RWPE2 (cell line): ENCODE measurements around the gene CEP55.
A peak's percentile ranks its signal among the peaks of the same experiment; 100 is the strongest.

Source experiments
- ATAC-seq: fragments of 200-7000 bp; cut with Tn5 transposase; 3 replicates; pipeline ENCODE4 v1.9.1; 2021; ENCODE audit warnings: low read depth
- DNase-seq: peaks from one replicate; pipeline ENCODE4 v3.0.0-alpha.2; 2020; ENCODE audit warnings: low spot score
- H3K27ac ChIP-seq: fragments of 450-650 bp; 2 replicates; pipeline ENCODE4 v1.5.1; 2017; ENCODE audit warnings: mild to moderate bottlenecking; ENCODE audit not compliant: poor library complexity, severe bottlenecking
- H3K27me3 ChIP-seq: fragments of 250-450 bp; sonication (Bioruptor Pico); 2 replicates; pipeline ENCODE4 v1.5.1; 2021; ENCODE audit warnings: mild to moderate bottlenecking, moderate library complexity; ENCODE audit not compliant: insufficient read depth, poor library complexity, severe bottlenecking
- H3K36me3 ChIP-seq: fragments of 250-450 bp; sonication (Bioruptor Pico); 2 replicates; pipeline ENCODE4 v1.5.1; 2020; ENCODE audit warnings: low read depth, mild to moderate bottlenecking, moderate library complexity
- H3K4me1 ChIP-seq: fragments of 250-450 bp; sonication (Bioruptor Pico); 2 replicates; pipeline ENCODE4 v1.5.1; 2021; ENCODE audit warnings: mild to moderate bottlenecking, moderate library complexity; ENCODE audit not compliant: insufficient read depth, poor library complexity, severe bottlenecking
- H3K4me3 ChIP-seq: fragments of 250-450 bp; sonication (Bioruptor Pico); 2 replicates; pipeline ENCODE4 v1.5.1; 2021; ENCODE audit warnings: mild to moderate bottlenecking, moderate library complexity; ENCODE audit not compliant: severe bottlenecking
- H3K9me3 ChIP-seq: fragments of 250-450 bp; sonication (Bioruptor Pico); 2 replicates; pipeline ENCODE4 v1.5.1; 2021; ENCODE audit warnings: mild to moderate bottlenecking, moderate library complexity; ENCODE audit not compliant: severe bottlenecking
- CTCF ChIP-seq: fragments of 450-650 bp; IDR thresholded peaks from one replicate; pipeline ENCODE4 v1.5.1; 2017; ENCODE audit warnings: mild to moderate bottlenecking, moderate library complexity; ENCODE audit not compliant: poor library complexity, severe bottlenecking

Gene CEP55

GRCh38 chr10:93478873-93479272 lies 17.5 kb upstream of the CEP55 start:
- Histone ChIP-seq H3K4me1 (peaks cover 38% of the 10 kb centered on the region), H3K4me3 (no peak overlapping the region), H3K9me3 (no peaks in the 10 kb centered on the region), H3K27ac (peak overlapping the region; percentile 98), H3K27me3 (no peaks in the 10 kb centered on the region), H3K36me3 (peaks cover 55% of the 10 kb centered on the region)
- DNase-seq (no peak), ATAC-seq (no peak)
- no peak for TF ChIP-seq CTCF

GRCh38 chr10:93481637-93482144 lies 14.7 kb upstream of the CEP55 start:
- TF ChIP-seq CTCF, result no peak
- no peaks in the 10 kb centered on the region for H3K9me3 ChIP-seq
- peaks cover 13% of the 10 kb centered on the region for H3K4me1 ChIP-seq
- DNase-seq, result no peak
- peak overlapping the region; percentile 44 for H3K4me3 ChIP-seq
- ATAC-seq, result peak; percentile 17; the same call in 1 of the 3 replicates
- peak overlapping the region; percentile 98 for H3K27ac ChIP-seq
- peaks cover 33% of the 10 kb centered on the region for H3K36me3 ChIP-seq
- H3K27me3 ChIP-seq, result no peaks in the 10 kb centered on the region

GRCh38 chr10:93482145-93482834 lies 14.1 kb upstream of the CEP55 start, which contains the start of gene MYOF:
TSS of gene MYOF (minus strand) at chr10:93482334. CDS start at chr10:93482194, 140 bp downstream.
- Histone ChIP-seq H3K27ac (peak within 1 kb of the TSS; percentile 98), H3K27me3 (no peaks in the 10 kb centered on the region), H3K36me3 (peaks cover 27% of the 10 kb centered on the region), H3K4me1 (peaks cover 10% of the 10 kb centered on the region), H3K9me3 (no peaks in the 10 kb centered on the region), H3K4me3 (peak within 1 kb of the TSS; percentile 44)
- peak; percentile 77 for ATAC-seq
- no peak for DNase-seq
- TF ChIP-seq CTCF, result peak; percentile 47

GRCh38 chr10:93485690-93486089 lies 10.7 kb upstream of the CEP55 start:
- no peak for DNase-seq

More at GRCh38 chr10:93485690-93486089, 10.7 kb upstream of the CEP55 start:
- no peaks in the 10 kb centered on the region for H3K4me1 ChIP-seq
- no peak overlapping the region for H3K27ac ChIP-seq
- ATAC-seq, result no peak
- TF ChIP-seq CTCF, result peak; percentile 41
- peaks cover 4% of the 10 kb centered on the region; the same call in 1 of the 2 replicates for H3K36me3 ChIP-seq
- no peak overlapping the region for H3K4me3 ChIP-seq
- no peaks in the 10 kb centered on the region for H3K9me3 ChIP-seq
- no peaks in the 10 kb centered on the region for H3K27me3 ChIP-seq
